Measurements from ENCODE around the gene HUWE1. TPM values are rescaled to one million over a fixed set of nuclear protein-coding genes. Genes with fewer than 3 reads are reported as not detected.

HUWE1 gene
- total RNA-seq, 6 experiments from 2014 or later = 68.0 to 93.5 (median 84.0) TPM

DNA sequence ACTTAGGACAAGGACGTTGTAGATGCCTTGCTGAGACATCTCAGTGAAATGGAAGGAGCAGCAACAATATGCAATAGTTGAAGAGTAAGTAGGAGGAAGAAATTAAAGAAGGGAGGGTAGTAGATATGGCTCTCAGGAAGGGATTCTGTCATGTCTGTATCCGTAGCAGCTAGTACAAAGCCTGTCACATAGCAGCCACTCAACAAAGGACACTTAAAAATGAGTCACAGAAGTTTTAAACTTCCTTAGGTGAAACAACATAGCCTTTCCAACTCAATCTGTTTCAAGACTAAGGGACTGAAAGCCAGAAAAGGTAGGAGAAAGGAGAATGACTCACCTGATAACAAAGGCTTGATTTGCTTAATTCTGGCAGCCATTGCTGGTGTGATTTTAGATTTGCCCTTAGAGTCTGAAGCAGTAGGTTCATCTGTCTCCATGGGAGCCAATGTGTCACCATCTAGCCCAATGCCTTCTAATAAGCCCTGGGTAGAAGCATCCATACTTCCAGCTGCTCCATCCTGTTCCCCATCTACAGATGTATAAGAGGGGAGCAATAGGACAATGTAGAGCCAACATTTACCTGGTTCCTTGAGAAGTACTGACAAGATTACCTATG lies 86.6 kb downstream of the HUWE1 start:
- Histone ChIP-seq H3K27me3 (no peaks in the 10 kb centered on the region), H3K9me3 (no peaks in the 10 kb centered on the region), H3K36me3 (peaks cover 0 to 76% (median 18%) of the 10 kb centered on the region in 4 donors), H3K4me1 (no peaks in the 10 kb centered on the region), H3K4me3 (no peak overlapping the region), H3K27ac (no peak overlapping the region)
- TF ChIP-seq POLR2A (IDR thresholded peaks at IDR 0.05) = no peak
- no peak for TF ChIP-seq CTCF (IDR thresholded peaks at IDR 0.05)
- intact Hi-C loops (cut with DNase I) = no loop called here
- 42% methylated on average over 2 of the region's 2 CpGs for WGBS (ENCODE audit: insufficient coverage, low coverage, low lambda C conversion rate, missing lambda C conversion rate)
- DNase-seq (no peak), ATAC-seq (no peak)

GRCh38 chrX:53598169-53598568 lies 88.3 kb downstream of the HUWE1 start:
- Histone ChIP-seq H3K4me3 (no peak overlapping the region), H3K9me3 (no peaks in the 10 kb centered on the region), H3K4me1 (no peaks in the 10 kb centered on the region), H3K36me3 (peaks cover 0 to 73% (median 15%) of the 10 kb centered on the region in 4 donors), H3K27ac (no peak overlapping the region), H3K27me3 (no peaks in the 10 kb centered on the region)
- TF ChIP-seq POLR2A (IDR thresholded peaks at IDR 0.05) (no peak), CTCF (IDR thresholded peaks at IDR 0.05) (no peak)
- WGBS (ENCODE audit: insufficient coverage, low coverage, low lambda C conversion rate, missing lambda C conversion rate) = 45% methylated on average over 2 of the region's 2 CpGs
- ATAC-seq (no peak), DNase-seq (no peak)
- intact Hi-C loops (cut with DNase I) = no loop called here

GRCh38 chrX:53595266-53595810 lies 91.2 kb downstream of the HUWE1 start:
- Histone ChIP-seq H3K27me3 (no peaks in the 10 kb centered on the region), H3K9me3 (no peaks in the 10 kb centered on the region), H3K27ac (no peak overlapping the region), H3K4me1 (no peaks in the 10 kb centered on the region), H3K36me3 (peaks cover 0 to 75% (median 10%) of the 10 kb centered on the region in 4 donors), H3K4me3 (no peak overlapping the region)
- ATAC-seq (no peak), DNase-seq (no peak)
- intact Hi-C loops (cut with DNase I) = no loop called here
- 74% methylated on average over 7 of the region's 7 CpGs for WGBS (ENCODE audit: insufficient coverage, low coverage, low lambda C conversion rate, missing lambda C conversion rate)
- TF ChIP-seq POLR2A (IDR thresholded peaks at IDR 0.05) (no peak), CTCF (IDR thresholded peaks at IDR 0.05) (no peak)

- H3K4me1 ChIP-seq = no peaks in the 10 kb centered on the region
- WGBS (ENCODE audit: insufficient coverage, low coverage, low lambda C conversion rate, missing lambda C conversion rate) = 45% methylated on average over 1 of the region's 1 CpG
- H3K27ac ChIP-seq = no peak overlapping the region
- TF ChIP-seq POLR2A (IDR thresholded peaks at IDR 0.05) = no peak
- no peak for TF ChIP-seq CTCF (IDR thresholded peaks at IDR 0.05)
- H3K36me3 ChIP-seq = peaks cover 0 to 78% (median 11%) of the 10 kb centered on the region in 4 donors
- no peak for ATAC-seq
- no peaks in the 10 kb centered on the region for H3K9me3 ChIP-seq
- no peak for DNase-seq
- intact Hi-C loops (cut with DNase I) = no loop called here
- no peak overlapping the region for H3K4me3 ChIP-seq
- no peaks in the 10 kb centered on the region for H3K27me3 ChIP-seq
Measured at GRCh38 chrX:53594354-53594753, 92.2 kb downstream of the HUWE1 start.
